Heart right ventricle (tissue), 16 donors: Measurements from ENCODE around the gene RDX. TPM values are rescaled to one million over a fixed set of nuclear protein-coding genes. Genes with fewer than 3 reads are reported as not detected.

Source experiments
- ATAC-seq, 8 donors: fragments of 200-7000 bp; cut with Tn5 transposase; one replicate each; pipeline ENCODE4 v1.9.1; 2020; ENCODE audit warnings: mild to moderate bottlenecking in 8 of 8, moderate library complexity in 8 of 8, moderate number of reproducible peaks in 1 of 8
- DNase-seq, 2 donors: peaks; one replicate each; pipeline ENCODE4 v3.0.0-alpha.2; 2020
- H3K27ac ChIP-seq, 10 donors: fragments of 200-600 bp; sonication (generic) in 2 of 10; one replicate each; pipeline versions ENCODE4 v1.5.0 to v1.8.0; 2020 to 2022; ENCODE audit warnings: mild to moderate bottlenecking in 3 of 10
- H3K27me3 ChIP-seq, 7 donors: fragments of 200-600 bp; one replicate each; pipeline ENCODE4 v1.8.0; 2021 to 2022; ENCODE audit warnings: mild to moderate bottlenecking in 2 of 7
- H3K36me3 ChIP-seq, 9 donors: fragments of 200-600 bp; sonication (generic) in 1 of 9; one replicate each; pipeline versions ENCODE4 v1.5.0 to v1.8.0; 2020 to 2022; ENCODE audit warnings: mild to moderate bottlenecking in 2 of 9
- H3K4me1 ChIP-seq, 9 donors: fragments of 200-600 bp; sonication (generic) in 1 of 9; one replicate each; pipeline versions ENCODE4 v1.5.0 to v1.8.0; 2020 to 2022; ENCODE audit warnings: mild to moderate bottlenecking in 4 of 9
- H3K4me3 ChIP-seq, 10 donors: fragments of 200-600 bp; sonication (generic) in 2 of 10; one replicate each; pipeline versions ENCODE4 v1.5.0 to v1.8.0; 2020 to 2022; ENCODE audit warnings: mild to moderate bottlenecking in 7 of 10, moderate library complexity in 2 of 10
- H3K9me3 ChIP-seq, 11 donors: fragments of 200-600 bp in 10 of 11; sonication (generic) in 2 of 11; one replicate each; pipeline versions ENCODE4 v1.5.0 to v1.8.0; 2013 to 2022; ENCODE audit warnings: mild to moderate bottlenecking in 2 of 11, control low read depth in 1 of 11, moderate library complexity in 1 of 11
- WGBS, 2 donors: extraction: QIAGEN DNeasy Blood & Tissue Kit; methylation state at CpG; one replicate each; pipeline ENCODE4 v1.1.7; 2013; ENCODE audit warnings: inconsistent platforms in 1 of 2; 5-methylcytosine and 5-hydroxymethylcytosine counted together
- intact Hi-C, 10 donors: fragments of 100-400 bp; cut with DNase I; formaldehyde crosslinking; loops; one replicate each; pipeline versions ENCODE4 v1.11.1 to v1.14.2; 2022
- polyA plus RNA-seq, 2 donors: library from polyadenylated mRNA; stranded (reverse); fragments of 200-250 nt; gene quantifications; one replicate each; pipeline ENCODE4 v1.2.3, GENCODE V29; 2013
- total RNA-seq, 10 donors: library from RNA; stranded (reverse); fragmentation: NEBNext Ultra II Directional in 3 of 10; extraction: Animal tissue kit (Norgen Biotek cat#: 25700) in 3 of 10; gene quantifications; one replicate each; pipeline versions ENCODE4 v1.2.1 to v1.2.4, GENCODE V29; 2021 to 2023
- TF ChIP-seq, protein P1 (sequence below), 9 donors: fragments of 200-600 bp; sonication (generic) in 2 of 9; IDR thresholded peaks; one replicate each; pipeline versions ENCODE4 v1.5.0 to v1.8.0; 2021 to 2022; ENCODE audit warnings: antibody characterized with exemption in 9 of 9, mild to moderate bottlenecking in 5 of 9, moderate library complexity in 1 of 9
- donor health status: Arrhythmogenic right ventricular cardiomyopathy.
- donor health status: ischemic (EF 13 %, LVEDD 7.1; RV severe dilation, severe dysfunction).
- donor health status: healthy with polysubstance abuse.
- donor health status: DM: no; HTN: yes; CAD: no.
- donor health status: DM: no; HTN: no; CAD: no.
- donor health status: ischemic (EF 25% LVEDD 6.9; RV normal size, moderate dysfunction).
- donor health status: ischemic (EF 25% LVEDD 5.7; RV mildly dilated, moderate dysfunction).
- donor health status: healthy.
- donor health status: DM: yes; HTN: yes; CAD: no.
- donor health status: Ischemic cardiomyopathy.
- donor health status: ischemic (EF 35%, LVEDD 5.7; RV mildly dilated, moderate dysfunction).
- donor health status: nonischemic (EF 11% LVEDD 7.7; RV severe dilation, severe dysfunction).
- donor health status: DM: yes; HTN: yes; CAD: no.
- donor health status: PGD.
- donor health status: ischemic (EF 29% LVEDD 5.4; RV normal size, mild dysfunction).
- donor health status: nonischemic (EF 23%, LVEDD 6.1; RV moderate dilation, normal function).

RDX gene
- total and polyA plus RNA-seq, 12 donors, result 28.2 to 140 (median 125) TPM

DNA sequence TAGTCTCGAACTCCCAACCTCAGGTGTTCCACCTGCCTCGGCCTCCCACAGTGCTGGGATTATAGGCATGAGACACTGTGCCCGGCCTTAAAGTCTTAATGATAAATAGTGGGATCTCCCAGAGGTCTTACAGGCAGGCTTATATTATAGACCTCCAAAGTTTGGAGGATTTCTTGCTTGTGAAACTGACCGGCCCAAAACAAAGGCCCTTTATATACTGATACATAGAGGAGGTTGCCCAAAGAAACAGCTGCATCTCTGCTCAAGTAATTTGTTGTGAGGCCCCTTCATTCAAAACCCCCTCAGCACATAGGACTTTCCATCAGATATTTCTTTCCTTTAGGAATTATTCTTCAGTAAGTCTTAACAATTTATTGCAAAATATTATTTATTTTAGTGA, 27.4 kb upstream of the RDX start:
- Histone ChIP-seq H3K36me3 (no peaks in the 10 kb centered on the region), H3K27me3 (no peaks in the 10 kb centered on the region), H3K4me3 (no peak overlapping the region), H3K9me3 (no peaks in the 10 kb centered on the region), H3K4me1 (peaks cover 0 to 18% (median 9%) of the 10 kb centered on the region in 9 donors), H3K27ac (no peak overlapping the region)
- TF ChIP-seq, protein P1, sequence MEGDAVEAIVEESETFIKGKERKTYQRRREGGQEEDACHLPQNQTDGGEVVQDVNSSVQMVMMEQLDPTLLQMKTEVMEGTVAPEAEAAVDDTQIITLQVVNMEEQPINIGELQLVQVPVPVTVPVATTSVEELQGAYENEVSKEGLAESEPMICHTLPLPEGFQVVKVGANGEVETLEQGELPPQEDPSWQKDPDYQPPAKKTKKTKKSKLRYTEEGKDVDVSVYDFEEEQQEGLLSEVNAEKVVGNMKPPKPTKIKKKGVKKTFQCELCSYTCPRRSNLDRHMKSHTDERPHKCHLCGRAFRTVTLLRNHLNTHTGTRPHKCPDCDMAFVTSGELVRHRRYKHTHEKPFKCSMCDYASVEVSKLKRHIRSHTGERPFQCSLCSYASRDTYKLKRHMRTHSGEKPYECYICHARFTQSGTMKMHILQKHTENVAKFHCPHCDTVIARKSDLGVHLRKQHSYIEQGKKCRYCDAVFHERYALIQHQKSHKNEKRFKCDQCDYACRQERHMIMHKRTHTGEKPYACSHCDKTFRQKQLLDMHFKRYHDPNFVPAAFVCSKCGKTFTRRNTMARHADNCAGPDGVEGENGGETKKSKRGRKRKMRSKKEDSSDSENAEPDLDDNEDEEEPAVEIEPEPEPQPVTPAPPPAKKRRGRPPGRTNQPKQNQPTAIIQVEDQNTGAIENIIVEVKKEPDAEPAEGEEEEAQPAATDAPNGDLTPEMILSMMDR (IDR thresholded peaks at IDR 0.05), result no peak
- no peak for DNase-seq
- intact Hi-C loops, result no loop called here
- WGBS, 2 donors, result 89 to 90% methylated on average over 4 of the region's 4 CpGs
- ATAC-seq, result no peak

DNA sequence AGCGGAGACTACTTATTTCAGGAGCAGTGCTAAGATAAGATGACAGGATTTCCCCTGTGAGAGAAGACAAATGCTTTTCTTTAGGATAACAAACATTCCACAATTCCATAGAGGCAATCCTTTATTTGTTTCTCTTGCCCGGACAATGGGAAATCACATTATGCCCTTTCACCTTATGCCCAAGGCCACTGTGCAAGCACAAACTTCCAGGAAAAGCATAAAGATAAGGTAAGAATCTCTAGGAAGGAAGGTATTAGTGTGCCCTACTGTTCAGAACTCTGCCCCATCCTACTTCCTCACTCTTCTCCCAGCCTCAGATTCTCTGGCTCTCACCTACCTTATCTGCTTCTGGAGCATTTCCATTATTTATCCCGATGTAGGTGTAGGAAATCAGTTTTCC, 23.1 kb upstream of the RDX start:
- no peak for ATAC-seq
- no peak for DNase-seq
- H3K27ac ChIP-seq, result peak overlapping the region in 5 of 10 donors; percentile 6 to 42 (median 21)
- H3K4me3 ChIP-seq, result no peak overlapping the region
- H3K36me3 ChIP-seq, result no peaks in the 10 kb centered on the region
- WGBS, 2 donors, result 54 to 63% methylated on average over 3 of the region's 3 CpGs
- peaks cover 0 to 41% (median 29%) of the 10 kb centered on the region in 9 donors for H3K4me1 ChIP-seq
- H3K9me3 ChIP-seq, result no peaks in the 10 kb centered on the region
- intact Hi-C loops, result loop anchor here in 1 of 10 donors (5.0 kb wide), 1 partner anchor 43 kb away; no protein-coding TSS in a partner anchor
- TF ChIP-seq, protein P1 (IDR thresholded peaks at IDR 0.05), result no peak
- H3K27me3 ChIP-seq, result no peaks in the 10 kb centered on the region

DNA sequence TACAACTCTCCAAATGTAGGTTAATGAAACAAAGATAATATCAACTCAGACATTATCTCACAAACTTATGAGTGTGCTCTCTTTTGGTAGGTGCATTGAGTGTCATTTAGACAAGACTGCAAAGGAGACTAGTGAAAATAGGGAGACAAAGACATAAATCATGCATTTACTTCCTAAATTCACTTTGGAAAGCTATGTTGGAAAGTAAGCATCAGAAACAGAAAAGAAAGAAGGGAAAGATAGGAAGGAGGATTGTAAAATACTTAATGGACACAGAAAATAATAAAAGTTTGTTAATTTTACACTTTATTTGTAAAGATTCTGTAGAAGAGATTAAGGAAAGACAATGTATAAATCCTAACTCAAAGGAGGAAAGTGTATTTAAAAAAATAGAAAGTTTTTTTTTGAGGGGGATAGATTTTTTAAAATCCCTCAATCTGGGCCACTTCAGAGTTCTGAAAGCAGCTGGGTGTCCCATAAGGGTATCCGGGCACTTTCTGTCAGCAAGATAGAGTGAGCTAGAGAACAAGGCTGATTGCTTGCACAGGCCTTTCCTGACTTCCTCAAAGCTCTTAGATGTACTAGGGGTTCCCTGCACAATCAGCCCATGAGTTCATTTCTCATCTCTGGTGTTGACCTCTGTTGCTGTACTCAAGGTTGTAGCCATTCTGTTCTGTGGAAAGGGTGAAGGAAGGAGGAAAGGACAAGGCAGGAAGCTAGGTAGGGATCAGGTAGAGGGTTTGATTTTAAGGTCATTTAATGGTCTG, 22.4 kb upstream of the RDX start:
- Histone ChIP-seq H3K9me3 (no peaks in the 10 kb centered on the region), H3K27ac (peak overlapping the region in 4 of 10 donors; percentile 5 to 42 (median 16)), H3K4me1 (peaks cover 0 to 41% (median 29%) of the 10 kb centered on the region in 9 donors), H3K36me3 (no peaks in the 10 kb centered on the region), H3K27me3 (no peaks in the 10 kb centered on the region), H3K4me3 (no peak overlapping the region)
- 42 to 55% methylated on average over 1 of the region's 1 CpG for WGBS, 2 donors
- peak in 4 of 8 donors; percentile 43 to 63 (median 49) for ATAC-seq
- TF ChIP-seq, protein P1 (IDR thresholded peaks at IDR 0.05), result no peak
- no peak for DNase-seq
- intact Hi-C loops, result loop anchor here in 1 of 10 donors (5.0 kb wide), 1 partner anchor 43 kb away; no protein-coding TSS in a partner anchor

DNA sequence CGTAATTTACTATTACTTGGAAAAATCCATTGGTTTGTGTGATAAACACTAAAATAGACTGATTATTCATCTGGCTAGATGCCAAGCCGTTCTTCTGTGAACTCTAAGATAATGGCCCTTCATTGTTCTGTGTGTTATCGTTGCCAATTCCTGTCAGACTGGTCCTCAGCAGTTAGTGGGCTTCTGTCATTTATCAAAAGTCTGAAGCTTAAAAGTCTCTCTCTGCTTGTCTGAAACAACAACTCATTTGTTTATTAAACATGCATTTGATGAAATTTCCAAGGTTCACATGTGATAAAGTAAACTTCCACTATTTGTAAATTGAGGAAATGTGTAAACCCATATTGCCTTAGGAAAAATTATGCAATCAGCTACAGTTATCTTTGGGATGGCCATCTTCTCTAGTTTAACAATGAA, 21.1 kb upstream of the RDX start:
- H3K4me3 ChIP-seq, result no peak overlapping the region
- H3K27ac ChIP-seq, result peak overlapping the region in 2 of 10 donors; percentile 18 to 22
- H3K36me3 ChIP-seq, result no peaks in the 10 kb centered on the region
- no peaks in the 10 kb centered on the region for H3K9me3 ChIP-seq
- peaks cover 0 to 41% (median 29%) of the 10 kb centered on the region in 9 donors for H3K4me1 ChIP-seq
- ATAC-seq (peak in 7 of 8 donors; percentile 65 to 90 (median 82)), DNase-seq (peak in 1 of 2 donors; percentile 60)
- TF ChIP-seq, protein P1 (IDR thresholded peaks at IDR 0.05), result no peak
- 3 to 9% methylated on average over 3 of the region's 3 CpGs for WGBS, 2 donors
- H3K27me3 ChIP-seq, result no peaks in the 10 kb centered on the region
- intact Hi-C loops, result loop anchor here in 1 of 10 donors (5.0 kb wide), 1 partner anchor 45 kb away; no protein-coding TSS in a partner anchor
